Activated effector memory CD4-positive, alpha-beta T cell treated with Interleukin-2 at 50 U/mL for 16 hours (primary cell): Measurements from ENCODE around the gene IGSF9.

Experiments
- DNase-seq: peaks from one replicate; pipeline ENCODE4 v3.0.0-alpha.2; 2020

Gene IGSF9

DNA sequence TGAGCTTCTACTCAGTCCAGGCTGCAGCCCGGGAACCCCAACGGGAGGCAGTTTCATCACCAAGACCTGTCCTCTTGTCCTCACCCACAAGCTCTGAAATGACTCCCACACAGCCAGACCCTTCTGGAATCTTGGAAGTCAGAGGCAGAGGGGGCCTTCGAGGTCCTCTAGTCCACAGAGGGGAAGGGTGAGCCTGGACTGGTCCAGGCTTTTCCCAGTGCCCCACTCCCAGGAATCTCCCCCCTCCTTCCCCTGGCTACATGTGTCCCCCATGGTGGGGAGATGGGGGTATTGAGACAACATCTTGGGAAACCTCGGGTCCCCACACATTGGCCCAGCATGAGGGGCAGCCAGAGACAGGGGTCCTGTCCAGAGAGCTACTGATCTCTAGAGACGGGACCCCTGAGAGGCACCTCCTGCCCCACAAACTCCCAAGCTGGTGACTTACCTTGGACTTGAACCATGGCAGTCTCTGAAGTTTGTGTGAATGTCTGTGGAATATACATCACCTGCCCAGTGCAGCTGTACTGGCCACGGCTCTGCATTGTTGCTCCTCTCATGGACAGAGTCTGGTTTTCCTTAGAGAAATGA lies 28.0 kb upstream of the IGSF9 start:
- no peak for DNase-seq

DNA sequence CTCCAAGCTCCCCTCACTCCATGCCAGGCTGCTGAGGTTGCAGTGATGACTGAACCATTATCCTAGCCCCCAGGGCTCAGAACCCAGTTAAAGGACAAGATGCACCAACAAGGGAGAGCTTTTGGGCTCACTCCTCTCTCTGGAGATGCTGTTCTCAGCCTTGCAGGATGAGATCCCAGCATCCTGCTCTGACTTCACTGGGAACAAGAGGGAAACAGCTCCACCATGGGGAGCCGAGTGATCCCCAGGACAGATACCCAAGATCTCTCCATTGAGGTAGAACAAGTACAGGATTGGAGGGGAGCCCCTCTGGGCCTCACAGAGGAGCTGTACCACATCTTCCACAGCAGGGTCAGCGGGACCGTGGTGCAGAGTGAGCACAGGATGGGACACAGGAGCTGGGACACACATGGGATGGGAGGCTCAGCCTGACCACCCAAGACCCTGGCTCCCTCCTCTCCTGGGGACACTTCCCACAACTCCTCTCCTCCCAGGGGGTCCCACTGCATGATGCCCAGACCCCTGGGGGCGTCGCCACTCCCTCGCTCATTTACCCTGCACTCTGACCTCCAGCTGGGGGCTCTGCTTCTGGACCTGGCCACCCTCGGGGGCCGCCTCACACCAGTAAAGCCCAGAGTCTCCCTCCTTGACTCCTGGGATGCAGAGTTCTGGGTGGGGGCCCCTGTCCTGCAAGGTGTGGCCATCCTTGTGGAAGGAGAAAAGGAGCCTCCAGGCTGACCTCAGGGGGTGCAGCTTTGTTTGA lies 27.2 kb upstream of the IGSF9 start:
- DNase-seq = no peak

DNA sequence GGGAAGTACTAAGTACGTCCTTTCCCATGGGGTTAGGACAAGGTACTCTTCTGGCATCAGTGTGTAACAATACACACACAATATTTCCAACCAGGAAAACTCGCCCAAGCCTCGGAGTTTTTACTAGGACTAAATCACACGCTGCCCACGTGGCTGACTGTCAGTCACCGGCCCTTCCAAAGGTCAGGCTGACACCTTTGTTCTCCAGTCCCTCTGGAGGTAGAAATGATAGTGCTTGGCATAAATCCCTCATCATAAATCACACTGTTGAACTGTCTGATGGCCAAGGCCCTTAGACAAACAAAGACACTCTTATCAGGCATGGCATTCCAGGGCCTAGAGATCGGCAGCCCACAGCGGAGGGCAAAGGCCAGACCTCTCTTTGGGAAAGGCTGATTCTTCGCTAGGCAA lies 25.5 kb upstream of the IGSF9 start:
- no peak for DNase-seq

- DNase-seq = no peak
Measured at GRCh38 chr1:159968901-159969300, 23.5 kb upstream of the IGSF9 start.

DNA sequence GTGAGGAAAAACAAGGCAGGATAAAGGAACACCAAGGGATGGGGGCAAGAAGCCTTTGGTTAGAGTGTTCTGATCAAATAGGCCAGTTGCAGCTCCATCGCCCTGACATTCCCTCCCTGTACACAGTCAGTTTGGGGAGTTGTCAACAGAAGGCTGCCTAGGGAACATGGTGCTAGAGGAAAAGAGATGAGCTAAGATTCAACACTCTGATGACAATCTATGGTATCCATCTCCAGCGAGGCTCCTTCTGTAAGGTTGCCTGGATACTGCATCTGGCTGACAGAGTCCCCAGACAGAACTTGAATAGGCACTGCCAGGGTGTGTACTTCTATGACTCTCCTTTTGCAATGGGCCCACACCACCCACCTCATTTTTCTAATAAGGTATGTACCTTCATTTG lies 19.9 kb upstream of the IGSF9 start:
- DNase-seq = no peak

DNA sequence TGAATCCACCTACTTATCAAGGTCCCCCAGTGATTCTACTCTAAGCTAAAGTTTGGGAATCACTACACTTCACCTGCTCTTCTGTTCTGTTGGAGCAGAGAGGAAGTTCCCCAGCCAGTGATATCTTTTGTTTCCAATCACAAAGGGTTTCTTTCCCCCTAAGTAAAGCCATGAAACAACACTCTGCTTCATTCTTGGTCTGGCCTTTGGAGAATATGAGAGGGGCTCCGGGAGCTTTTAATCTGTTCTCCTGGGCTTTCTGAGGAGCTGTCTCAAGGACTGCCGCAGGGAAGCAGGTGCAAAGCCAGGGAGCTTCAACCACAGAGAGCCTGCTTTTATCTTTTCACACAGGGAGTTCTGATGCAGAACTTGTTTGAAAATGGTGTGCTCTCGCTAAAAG lies 18.7 kb upstream of the IGSF9 start:
- no peak for DNase-seq

DNA sequence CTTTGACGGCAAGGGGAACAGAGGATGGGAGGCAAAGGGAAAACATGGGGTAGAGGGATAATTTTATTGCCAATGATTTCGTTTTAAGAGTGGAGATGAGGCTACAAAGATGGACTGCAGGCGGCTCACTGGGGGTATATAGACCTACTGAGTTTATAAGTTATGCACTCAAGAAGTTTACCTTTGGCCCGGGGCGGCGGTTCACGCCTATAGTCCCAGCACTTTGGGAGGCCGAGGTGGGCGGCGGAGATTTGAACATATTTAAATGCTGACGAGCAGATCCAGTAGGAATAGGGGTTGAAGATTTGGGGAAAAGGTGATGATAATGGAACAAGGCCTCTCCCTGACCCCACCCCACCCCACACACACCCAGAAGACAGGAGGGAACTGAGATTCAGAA lies 16.8 kb upstream of the IGSF9 start:
- no peak for DNase-seq

DNA sequence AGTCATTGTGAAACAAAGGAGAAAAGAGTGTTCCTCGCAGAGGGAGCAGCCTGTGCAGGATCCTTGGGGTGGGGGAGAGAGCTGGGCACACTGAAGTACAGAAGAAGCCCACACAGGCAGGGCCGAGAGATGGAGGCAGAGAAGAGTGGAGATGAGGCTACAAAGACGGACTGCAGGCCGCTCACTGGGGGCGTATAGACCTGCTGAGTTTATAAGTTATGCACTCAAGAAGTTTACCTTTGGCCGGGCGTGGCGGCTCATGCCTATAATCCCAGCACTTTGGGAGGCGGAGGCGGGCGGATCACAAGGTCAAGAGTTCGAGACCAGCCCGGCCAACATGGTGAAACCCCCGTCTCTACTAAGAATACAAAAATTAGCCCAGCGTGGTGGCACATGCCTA lies 16.2 kb upstream of the IGSF9 start:
- no peak for DNase-seq

GRCh38 chr1:159960721-159961381 lies 15.4 kb upstream of the IGSF9 start:
- DNase-seq = no peak

DNA sequence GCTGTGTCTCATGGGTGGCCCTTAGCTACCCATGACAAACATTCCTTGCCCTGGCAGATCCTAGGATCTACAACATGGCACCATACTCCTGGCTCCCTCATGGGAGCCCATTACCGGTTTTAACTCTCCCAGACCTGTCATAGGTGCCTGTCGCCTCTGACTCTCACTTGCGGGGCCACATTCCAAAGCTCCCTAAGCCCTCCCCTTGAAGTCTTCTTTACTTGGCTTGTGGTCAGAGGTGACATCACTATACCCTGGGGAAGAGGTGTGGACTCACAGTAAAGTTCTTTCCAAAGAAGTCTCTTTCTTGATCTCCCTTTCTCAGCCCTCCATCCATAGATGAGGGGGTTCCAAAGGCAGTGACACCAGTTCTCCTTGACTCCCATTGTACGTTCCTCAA lies 14.0 kb upstream of the IGSF9 start:
- no peak for DNase-seq

DNA sequence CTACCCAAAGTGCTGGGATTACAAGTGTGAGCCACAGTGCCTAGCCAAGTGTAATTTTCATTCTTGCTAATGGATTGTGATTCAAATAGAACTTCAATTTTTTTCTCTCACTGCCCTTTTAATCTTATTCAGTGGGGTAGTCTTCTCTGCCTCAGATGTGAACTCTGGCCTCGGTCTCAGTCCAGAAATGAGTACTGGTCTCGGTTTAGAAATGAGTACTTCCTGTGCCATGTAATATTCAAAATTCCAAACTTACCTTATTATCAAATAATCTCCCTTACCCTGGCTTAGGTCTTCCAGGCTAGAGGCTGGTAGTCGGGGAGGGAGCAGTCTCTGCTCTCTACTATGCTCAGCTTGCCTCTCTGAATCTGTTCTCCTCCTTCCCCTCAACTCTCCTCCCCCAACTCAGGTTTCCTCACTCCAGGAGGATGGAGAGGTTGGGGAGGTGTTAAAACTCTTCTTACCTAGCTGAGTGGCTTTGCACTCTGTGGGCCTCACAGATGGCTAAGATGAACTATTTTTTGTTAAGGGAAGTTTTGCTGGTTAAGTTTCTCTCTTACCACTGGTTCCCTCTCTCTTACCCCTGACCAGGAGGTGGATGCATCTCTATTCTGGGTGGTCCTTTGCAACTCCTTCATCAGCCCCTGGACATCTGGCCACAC lies 13.4 kb upstream of the IGSF9 start:
- DNase-seq = no peak

DNA sequence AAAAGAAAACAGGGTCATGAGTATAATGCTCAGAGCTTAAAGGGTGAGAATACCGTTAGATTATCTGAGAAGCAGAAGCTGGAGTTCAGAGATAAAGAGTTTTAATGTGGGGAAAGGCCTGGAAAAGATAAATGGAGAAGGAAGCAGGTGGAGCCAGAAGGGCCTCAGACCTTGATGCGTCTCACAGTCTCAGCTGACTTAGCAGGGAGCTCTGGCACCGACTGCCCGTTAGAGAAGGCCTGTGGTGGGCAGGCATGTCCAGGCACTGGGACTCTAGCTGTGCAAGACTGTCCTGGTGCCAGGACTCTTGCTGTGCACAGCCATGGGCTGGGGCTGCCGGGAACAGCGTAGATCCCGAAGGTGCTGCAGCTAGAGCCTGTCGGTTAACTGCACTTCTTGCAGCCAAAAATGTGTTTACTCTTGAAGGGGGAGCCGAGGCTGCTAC lies 12.4 kb upstream of the IGSF9 start:
- no peak for DNase-seq

DNA sequence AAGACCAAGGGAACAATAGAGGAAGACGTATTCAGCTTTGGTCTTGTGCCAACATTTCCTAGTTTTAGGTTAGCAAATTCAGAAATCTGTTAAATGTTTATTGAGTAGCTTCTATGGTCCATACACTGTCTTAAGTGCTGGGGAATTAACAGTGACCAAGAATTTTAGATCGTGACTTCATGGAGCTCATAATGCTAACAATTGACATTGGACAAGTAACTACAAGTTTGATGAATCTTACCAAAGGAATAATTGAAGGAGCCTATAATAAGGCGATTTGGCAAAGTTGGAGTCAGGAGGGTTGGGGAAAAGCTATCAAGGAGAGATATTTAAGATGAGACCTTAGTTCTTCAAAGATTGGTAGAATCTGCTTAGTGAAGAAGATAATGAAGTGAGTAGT lies 10.0 kb upstream of the IGSF9 start:
- no peak for DNase-seq

DNA sequence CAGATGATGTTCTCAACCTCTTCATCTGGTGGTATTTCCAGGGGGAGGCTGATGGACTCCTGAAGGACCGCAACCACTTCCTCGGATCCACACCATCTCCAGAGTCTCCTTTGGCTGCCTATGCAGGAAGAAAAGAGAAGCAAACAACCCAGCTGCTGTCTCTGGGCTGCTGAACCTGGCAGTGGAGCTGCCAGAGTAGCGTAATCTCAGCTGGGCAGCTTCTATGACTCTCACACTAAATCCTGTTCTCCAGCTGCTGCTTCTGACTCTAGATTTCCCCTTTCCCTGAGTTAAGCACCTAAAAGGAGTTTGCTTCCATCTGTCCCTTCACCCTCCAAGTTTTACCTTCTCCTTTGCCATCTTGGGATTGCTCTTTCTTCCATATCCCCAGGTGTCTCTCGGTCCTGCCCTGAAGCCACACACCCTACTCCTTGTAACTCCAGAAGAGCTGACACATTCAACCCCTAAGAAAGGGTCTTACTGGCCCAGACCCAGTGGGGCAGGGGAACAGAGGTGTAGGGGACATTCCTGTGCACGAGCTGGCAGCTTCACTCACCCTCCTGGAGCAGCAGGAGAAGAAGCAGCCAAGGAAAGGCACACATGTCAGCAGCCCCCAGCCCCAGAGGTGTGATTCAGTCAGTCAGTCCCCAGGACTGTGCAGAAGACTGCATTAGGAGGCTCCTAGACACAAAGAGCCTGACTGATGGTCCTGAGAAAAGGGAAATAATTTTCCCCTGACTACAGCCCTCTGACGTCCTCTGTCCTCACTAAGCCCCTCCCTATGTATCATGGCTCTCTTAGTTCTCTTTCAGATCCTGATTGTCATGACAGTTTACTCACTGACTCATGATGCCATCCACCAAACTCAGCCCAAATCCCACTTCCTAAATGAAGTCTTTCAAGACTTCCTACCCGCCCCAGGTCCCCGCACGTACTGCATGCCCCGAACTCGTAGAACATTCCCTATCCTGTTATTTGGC lies 8.4 kb upstream of the IGSF9 start, which contains the start of gene SLAMF9:
TSS of gene SLAMF9 (minus strand) at position 702 of the 980 bp plus-strand sequence. CDS start at position 602, 100 bp downstream.
- DNase-seq = no peak

- no peak for DNase-seq
Measured at GRCh38 chr1:159952932-159953331, 7.5 kb upstream of the IGSF9 start.

DNA sequence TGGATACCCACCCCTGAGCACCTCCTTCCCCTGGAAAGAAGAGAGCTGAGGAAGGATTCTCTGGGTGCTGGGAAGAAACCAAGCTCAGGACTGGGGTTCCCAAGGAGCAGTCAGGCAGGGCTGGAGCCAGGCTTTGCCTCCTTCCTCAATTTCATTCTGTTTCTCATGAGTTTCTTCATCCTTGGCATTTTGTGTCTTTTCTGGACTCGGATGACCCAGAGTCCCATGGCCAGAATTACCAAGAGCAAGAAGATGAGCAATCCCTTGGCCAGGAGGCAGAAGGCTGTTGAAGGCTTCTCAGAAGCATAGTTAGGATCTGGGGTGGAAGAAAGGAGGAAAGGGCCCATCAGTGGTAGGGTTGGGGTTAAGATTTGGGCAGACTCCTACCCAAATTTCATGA lies 6.1 kb upstream of the IGSF9 start:
- DNase-seq = no peak

DNA sequence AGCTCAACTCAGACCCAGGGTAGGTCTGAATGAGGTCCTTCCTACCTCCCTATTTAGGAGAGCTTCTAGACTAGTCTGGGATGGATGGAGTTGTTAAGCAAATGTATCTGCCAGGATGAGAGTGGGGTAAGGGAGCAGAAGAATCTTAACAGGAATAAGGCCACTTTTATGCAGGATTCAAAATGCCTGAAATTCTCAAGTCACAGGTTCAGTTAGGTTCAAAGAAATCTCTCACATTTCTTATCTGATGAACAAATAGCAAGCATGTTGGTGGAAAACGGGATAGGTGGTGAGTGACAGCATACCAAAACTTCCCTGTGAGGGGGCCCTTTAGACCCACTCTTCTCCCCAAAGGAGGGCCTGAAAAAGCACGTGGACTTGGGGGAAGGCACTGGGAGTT lies 5.6 kb upstream of the IGSF9 start:
- no peak for DNase-seq

DNA sequence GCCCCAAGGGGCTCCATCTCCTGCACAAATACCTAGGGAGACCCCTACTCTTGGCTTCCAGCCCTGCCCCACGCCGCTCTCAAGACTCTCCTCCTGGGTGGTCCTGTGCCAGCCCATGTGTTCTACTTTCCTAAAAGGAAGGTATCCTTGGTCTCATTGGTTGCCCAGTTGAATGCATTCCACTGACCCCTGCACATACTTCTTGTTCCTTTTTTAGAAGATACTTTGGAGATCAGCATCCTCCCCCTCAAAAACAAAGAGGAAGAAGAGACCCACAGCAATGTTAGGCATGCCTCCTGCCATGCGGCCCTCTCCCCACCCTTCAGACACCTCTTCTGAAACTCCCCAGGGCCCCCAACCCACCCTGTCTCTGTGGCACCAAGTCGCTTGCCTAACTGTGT lies 4.6 kb upstream of the IGSF9 start:
- DNase-seq = no peak

DNA sequence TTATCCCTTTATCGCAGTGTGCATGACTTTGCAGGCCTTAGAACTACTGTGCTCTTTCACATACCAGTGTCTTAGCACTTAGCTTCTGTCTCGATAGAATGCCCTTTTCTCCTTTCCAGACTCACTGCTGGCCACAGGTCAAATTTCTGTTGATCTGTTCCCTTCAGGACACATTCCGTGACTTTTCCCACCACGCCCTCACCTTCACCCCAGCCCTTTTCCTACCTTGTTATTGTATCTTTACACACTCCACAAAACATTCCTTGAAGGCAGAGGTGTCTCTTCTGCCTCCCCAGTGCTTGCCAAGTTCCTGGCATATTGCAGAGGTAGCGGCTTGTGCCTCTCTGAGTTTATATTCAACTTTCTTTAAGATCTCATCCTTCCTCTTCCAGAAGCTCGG lies 3.7 kb upstream of the IGSF9 start:
- no peak for DNase-seq

DNA sequence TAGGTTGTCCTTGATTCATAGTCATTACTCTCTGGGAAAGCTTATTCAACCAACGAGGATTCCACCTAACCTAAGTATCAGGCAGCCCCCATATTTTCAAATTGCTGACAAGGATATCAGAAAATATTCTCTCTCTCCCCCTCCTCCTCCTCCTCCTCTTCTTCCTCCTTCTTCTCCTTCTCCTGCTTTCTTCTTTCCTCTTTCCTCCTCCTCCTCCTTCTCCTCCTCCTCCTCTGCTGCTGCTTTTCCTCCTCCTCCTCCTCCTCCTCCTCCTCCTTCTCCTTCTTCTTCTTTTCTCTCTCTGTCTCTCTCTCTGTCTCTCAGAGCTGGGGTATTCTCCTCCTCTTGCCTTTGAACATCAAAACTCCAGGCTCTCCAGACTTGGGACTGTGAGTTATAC lies 2.5 kb upstream of the IGSF9 start:
- DNase-seq = no peak

- no peak for DNase-seq
Measured at GRCh38 chr1:159946242-159947187, 1.1 kb upstream of the IGSF9 start.
